SK-N-MC (cell line): ENCODE results near the gene LAMB4.

Experiments used
- EZH2 ChIP-seq: fragments of 200-600 bp; sonication (generic); IDR thresholded peaks from one replicate; pipeline ENCODE4 v1.6.1; 2017; ENCODE audit warnings: antibody characterized with exemption
- FOXP2 ChIP-seq: optimal IDR thresholded peaks from 2 replicates; pipeline ENCODE3; 2011; ENCODE audit warnings: mild to moderate bottlenecking, moderate library complexity; ENCODE audit not compliant: insufficient read depth; ENCODE audit errors: extremely low read length, control extremely low read depth
- POLR2AphosphoS5 ChIP-seq: IDR thresholded peaks from 2 replicates; pipeline ENCODE4 v1.6.1; 2012; ENCODE audit warnings: mild to moderate bottlenecking, low read depth, low read length, borderline replicate concordance

GRCh38 chr7:108002726-108003598 is 127.2 kb downstream of the LAMB4 start, which contains the start of gene LAMB1:
- TF ChIP-seq POLR2AphosphoS5 (peak; percentile 92), EZH2 (no peak), FOXP2 (no peak)
